Body of pancreas (tissue), 4 donors: ENCODE results near the gene PJA2. TPM values are rescaled to one million over a fixed set of nuclear protein-coding genes. Genes with fewer than 3 reads are reported as not detected.

Source experiments
- ATAC-seq: fragments of 150-250 bp; one replicate; pipeline ENCODE4 v1.9.1; 2016
- DNase-seq, 4 donors: peaks; one replicate each; pipeline ENCODE4 v3.0.0-alpha.2; 2019
- H3K27ac ChIP-seq, 4 donors: fragments of 200-600 bp; sonication (generic); 1 replicate in 3 of 4; 2 replicates in 1 of 4; pipeline versions ENCODE4 v1.5.1 to v1.6.1; 2016 to 2019; ENCODE audit warnings: mild to moderate bottlenecking in 1 of 4, mixed read lengths in 1 of 4, moderate library complexity in 1 of 4
- H3K27me3 ChIP-seq, 2 donors: fragments of 200-600 bp; sonication (generic); one replicate each; pipeline ENCODE4 v1.6.0; 2016; ENCODE audit warnings: mild to moderate bottlenecking in 1 of 2
- H3K36me3 ChIP-seq, 2 donors: fragments of 200-600 bp; sonication (generic); replicated peaks in 1 of 2; 2 replicates each; pipeline ENCODE4 v1.5.1; 2016; ENCODE audit warnings: low read depth in 2 of 2; ENCODE audit not compliant: insufficient read depth in 1 of 2
- H3K4me1 ChIP-seq: fragments of 200-600 bp; sonication (generic); one replicate; pipeline ENCODE4 v1.6.0; 2016
- H3K4me3 ChIP-seq, 2 donors: fragments of 200-600 bp; sonication (generic); 1 replicate in 1 of 2; 2 replicates in 1 of 2; pipeline ENCODE4 v1.5.1; 2016 to 2019
- H3K9me3 ChIP-seq, 3 donors: fragments of 200-600 bp; sonication (generic); 1 replicate in 2 of 3; 2 replicates in 1 of 3; pipeline ENCODE4 v1.5.1; 2016
- CTCF ChIP-seq, 7 experiments: fragments of 450-650 bp in 4 of 7; fragments of 200-600 bp in 3 of 7; sonication (generic) in 3 of 7; IDR thresholded peaks; one replicate each; pipeline ENCODE4 v1.5.1; 2016 to 2019; ENCODE audit warnings: antibody characterized with exemption in 7 of 7
- POLR2A ChIP-seq, 3 donors: fragments of 450-650 bp; IDR thresholded peaks; one replicate each; pipeline ENCODE4 v1.6.1; 2016; ENCODE audit warnings: antibody characterized with exemption in 3 of 3, mild to moderate bottlenecking in 2 of 3
- WGBS, 2 donors: methylation state at CpG; one replicate each; pipeline ENCODE4 v1.1.5; 2017; 5-methylcytosine and 5-hydroxymethylcytosine counted together
- intact Hi-C: fragments of 100-400 bp; cut with DNase I; formaldehyde crosslinking; loops from one replicate; pipeline ENCODE4 v1.15.1; 2023
- total RNA-seq, 2 donors: library from RNA; depleted of rRNA; stranded (reverse); fragments of >200 nt; gene quantifications; one replicate each; pipeline ENCODE4 v1.1.0, GENCODE V29; 2016

Gene PJA2
- total RNA-seq, 2 donors from 2014 or later, result 48.0 to 67.9 TPM

- no peak for ATAC-seq
- intact Hi-C loops, result no loop called here
These were observed 75.7 kb downstream of the PJA2 start for GRCh38 chr5:109334056-109334455.

GRCh38 chr5:109329333-109330237 is 80.2 kb downstream of the PJA2 start:
- no peaks in the 10 kb centered on the region for H3K27me3 ChIP-seq
- H3K9me3 ChIP-seq, result no peaks in the 10 kb centered on the region
- intact Hi-C loops, result no loop called here
- H3K36me3 ChIP-seq, result no peaks in the 10 kb centered on the region
- H3K27ac ChIP-seq, result no peak overlapping the region
- ATAC-seq (no peak), DNase-seq (no peak)
- H3K4me3 ChIP-seq, result no peak overlapping the region
- 83 to 93% methylated on average over 4 of the region's 4 CpGs for WGBS, 2 donors
- TF ChIP-seq POLR2A (IDR thresholded peaks at IDR 0.05) (no peak), CTCF (IDR thresholded peaks at IDR 0.05) (no peak)
- peaks cover 10% of the 10 kb centered on the region for H3K4me1 ChIP-seq

More at GRCh38 chr5:109334056-109334455, 75.7 kb downstream of the PJA2 start:
- Histone ChIP-seq H3K36me3 (no peaks in the 10 kb centered on the region), H3K4me1 (no peaks in the 10 kb centered on the region), H3K9me3 (no peaks in the 10 kb centered on the region), H3K27ac (no peak overlapping the region), H3K4me3 (no peak overlapping the region), H3K27me3 (no peaks in the 10 kb centered on the region)
- 86 to 100% methylated on average over 1 of the region's 1 CpG for WGBS, 2 donors
- DNase-seq, result no peak
- TF ChIP-seq CTCF (IDR thresholded peaks at IDR 0.05), result no peak
- no peak for TF ChIP-seq POLR2A (IDR thresholded peaks at IDR 0.05)

GRCh38 chr5:109328626-109329025 is 81.1 kb downstream of the PJA2 start:
- intact Hi-C loops, result no loop called here
- Histone ChIP-seq H3K27me3 (no peaks in the 10 kb centered on the region), H3K4me3 (no peak overlapping the region), H3K36me3 (no peaks in the 10 kb centered on the region), H3K4me1 (peaks cover 10% of the 10 kb centered on the region), H3K9me3 (no peaks in the 10 kb centered on the region), H3K27ac (no peak overlapping the region)
- 71 to 86% methylated on average over 1 of the region's 1 CpG for WGBS, 2 donors
- TF ChIP-seq CTCF (IDR thresholded peaks at IDR 0.05) (no peak), POLR2A (IDR thresholded peaks at IDR 0.05) (no peak)
- DNase-seq, result no peak
- no peak for ATAC-seq

GRCh38 chr5:109327570-109327969 is 82.2 kb downstream of the PJA2 start:
- Histone ChIP-seq H3K4me3 (no peak overlapping the region), H3K4me1 (peaks cover 10% of the 10 kb centered on the region), H3K9me3 (no peaks in the 10 kb centered on the region), H3K27me3 (no peaks in the 10 kb centered on the region), H3K36me3 (no peaks in the 10 kb centered on the region), H3K27ac (no peak overlapping the region)
- 50 to 60% methylated on average over 3 of the region's 3 CpGs for WGBS, 2 donors
- DNase-seq (no peak), ATAC-seq (no peak)
- TF ChIP-seq POLR2A (IDR thresholded peaks at IDR 0.05), result no peak
- TF ChIP-seq CTCF (IDR thresholded peaks at IDR 0.05), result no peak
- intact Hi-C loops, result no loop called here

- intact Hi-C loops, result no loop called here
- DNase-seq (no peak), ATAC-seq (peak; percentile 24)
- H3K27ac ChIP-seq, result no peak overlapping the region
- no peaks in the 10 kb centered on the region for H3K27me3 ChIP-seq
- H3K36me3 ChIP-seq, result no peaks in the 10 kb centered on the region
- H3K4me3 ChIP-seq, result no peak overlapping the region
- no peak for TF ChIP-seq POLR2A (IDR thresholded peaks at IDR 0.05)
- no peak for TF ChIP-seq CTCF (IDR thresholded peaks at IDR 0.05)
- 66 to 82% methylated on average over 4 of the region's 4 CpGs for WGBS, 2 donors
- H3K4me1 ChIP-seq, result peaks cover 10% of the 10 kb centered on the region
- H3K9me3 ChIP-seq, result no peaks in the 10 kb centered on the region
These were observed 82.9 kb downstream of the PJA2 start for GRCh38 chr5:109326919-109327318.
